GM18507 (cell line): ENCODE measurements around the gene HCRT.
"Not testable (repeated sequence)": the region's sequence is repeated elsewhere in the genome, so short reads cannot be mapped to it uniquely, and the experiment has no call there.

ENCODE experiments used
- DNase-seq: peaks from one replicate; pipeline ENCODE4 v3.0.0; 2011; ENCODE audit warnings: low read depth; ENCODE audit not compliant: insufficient read length; ENCODE audit errors: extremely low spot score
- FAIRE-seq: peaks from 2 replicates; lab custom pipeline; 2011; peaks lifted over from hg19 to GRCh38; lab: Jason Lieb, UNC

Gene HCRT

DNA sequence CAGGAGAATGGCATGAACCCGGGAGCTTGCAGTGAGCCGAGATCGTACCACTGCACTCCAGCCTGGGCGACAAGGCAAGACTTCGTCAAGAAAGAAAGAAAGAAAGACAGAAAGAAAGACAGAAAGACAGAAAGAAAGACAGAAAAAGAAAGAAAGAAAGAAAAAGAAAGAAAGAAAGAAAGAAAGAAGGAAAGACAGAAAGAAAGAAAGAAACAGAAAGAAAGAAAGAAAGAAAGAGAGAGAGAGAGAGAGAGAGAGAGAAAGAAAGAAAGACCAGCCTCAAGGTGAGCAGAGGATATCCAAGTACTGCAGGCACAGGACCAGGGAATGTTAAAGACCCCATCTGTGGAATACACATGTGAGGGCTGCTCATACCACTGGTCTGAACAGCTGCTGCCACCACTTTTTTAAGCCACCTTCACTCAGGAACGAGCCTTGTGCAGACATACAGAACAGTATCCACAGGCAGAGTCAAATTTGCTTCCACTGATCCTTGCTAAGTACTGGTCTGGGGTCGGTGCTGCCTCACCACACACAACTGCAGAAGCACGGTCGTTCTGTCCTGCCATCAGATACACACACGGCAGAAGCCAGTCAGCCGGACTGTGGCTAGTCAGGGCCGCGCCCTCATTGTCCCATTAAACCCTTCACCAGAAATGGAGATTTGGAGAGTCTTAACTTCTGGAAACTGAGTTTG is 38.2 kb downstream of the HCRT start:
- FAIRE-seq, result no peak
- no peak for DNase-seq

DNA sequence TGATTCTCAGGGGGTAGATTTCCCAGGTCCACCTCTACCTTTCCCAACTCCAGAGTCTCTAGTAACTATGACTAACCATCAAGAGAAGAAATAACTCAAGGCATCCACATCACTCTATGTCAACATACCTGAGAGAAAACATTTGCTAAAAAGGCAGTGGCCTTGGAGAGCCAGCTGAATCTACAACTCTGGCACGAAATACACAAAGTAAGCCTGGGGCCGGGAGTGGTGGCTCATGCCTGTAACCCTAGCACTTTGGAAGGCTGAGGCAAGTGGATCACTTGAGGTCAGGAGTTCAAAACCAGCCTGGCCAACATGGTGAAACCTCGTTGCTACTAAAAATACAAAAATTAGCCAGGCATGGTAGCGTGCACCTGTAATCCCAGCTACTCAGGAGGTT is 42.1 kb downstream of the HCRT start:
- not testable (repeated sequence) for FAIRE-seq, DNase-seq

DNA sequence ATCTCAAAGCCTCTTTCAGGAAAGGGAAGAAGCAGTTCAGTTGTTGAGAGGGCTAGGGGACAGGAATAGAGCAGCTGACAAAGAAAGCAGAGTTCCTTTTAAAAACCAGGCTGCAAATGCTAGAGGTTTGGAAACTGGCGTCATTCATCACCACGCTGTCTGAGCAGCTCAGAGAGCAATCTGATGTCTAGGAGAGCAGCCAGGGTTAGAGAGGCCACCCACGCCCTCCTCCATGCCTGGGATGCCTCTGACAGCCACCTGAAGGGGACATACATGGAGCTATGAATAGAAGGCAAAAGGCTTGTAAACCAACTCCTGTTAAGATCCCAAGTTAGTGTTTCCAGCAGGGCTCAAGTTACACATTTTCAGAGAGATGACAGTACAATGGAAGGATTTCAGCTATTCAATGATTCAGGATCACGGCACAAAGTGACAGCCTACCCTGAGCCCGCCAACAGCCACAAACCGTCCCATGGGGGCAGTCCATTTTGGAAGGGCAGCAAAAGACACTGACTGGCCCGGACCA is 42.8 kb downstream of the HCRT start:
- DNase-seq (no peak), FAIRE-seq (no peak)

DNA sequence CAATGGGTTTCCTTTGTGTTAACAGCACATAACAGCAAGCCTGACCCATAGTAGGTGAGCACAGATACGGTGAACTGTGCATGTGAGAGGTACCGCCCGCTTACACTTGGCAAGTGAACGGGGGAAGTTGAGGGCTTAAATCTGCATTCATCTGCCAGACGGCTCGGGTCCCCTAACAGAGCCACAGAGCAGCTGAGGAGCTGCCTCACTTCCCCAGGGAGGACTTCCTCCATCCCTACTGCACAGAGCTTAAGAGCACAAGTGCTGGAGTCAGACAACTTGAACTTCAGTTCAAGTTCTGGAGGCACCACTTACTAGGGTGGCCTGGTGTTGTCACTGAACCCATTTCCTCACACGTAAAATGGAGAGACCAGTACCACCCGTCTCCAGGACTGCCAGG is 43.9 kb downstream of the HCRT start:
- no peak for DNase-seq
- no peak for FAIRE-seq

DNA sequence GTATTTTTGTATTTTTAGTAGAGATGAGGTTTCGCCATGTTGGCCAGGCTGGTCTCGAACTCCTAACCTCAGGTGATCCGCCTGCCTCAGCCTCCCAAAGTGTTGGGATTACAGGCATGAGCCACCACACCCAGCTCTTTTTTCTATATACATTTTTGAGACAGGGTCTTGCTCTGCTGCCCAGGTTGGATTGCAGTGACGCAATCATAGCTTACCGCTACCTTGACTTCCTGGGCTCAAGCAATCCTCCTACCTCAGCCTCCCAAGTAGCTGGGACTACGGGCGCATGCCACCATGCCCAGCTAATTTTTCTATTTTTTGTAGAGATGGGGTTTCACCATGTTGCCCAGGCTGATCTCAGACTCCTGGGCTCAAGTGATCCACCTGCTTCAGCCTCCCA is 44.6 kb downstream of the HCRT start:
- DNase-seq, FAIRE-seq: not testable (repeated sequence)

DNA sequence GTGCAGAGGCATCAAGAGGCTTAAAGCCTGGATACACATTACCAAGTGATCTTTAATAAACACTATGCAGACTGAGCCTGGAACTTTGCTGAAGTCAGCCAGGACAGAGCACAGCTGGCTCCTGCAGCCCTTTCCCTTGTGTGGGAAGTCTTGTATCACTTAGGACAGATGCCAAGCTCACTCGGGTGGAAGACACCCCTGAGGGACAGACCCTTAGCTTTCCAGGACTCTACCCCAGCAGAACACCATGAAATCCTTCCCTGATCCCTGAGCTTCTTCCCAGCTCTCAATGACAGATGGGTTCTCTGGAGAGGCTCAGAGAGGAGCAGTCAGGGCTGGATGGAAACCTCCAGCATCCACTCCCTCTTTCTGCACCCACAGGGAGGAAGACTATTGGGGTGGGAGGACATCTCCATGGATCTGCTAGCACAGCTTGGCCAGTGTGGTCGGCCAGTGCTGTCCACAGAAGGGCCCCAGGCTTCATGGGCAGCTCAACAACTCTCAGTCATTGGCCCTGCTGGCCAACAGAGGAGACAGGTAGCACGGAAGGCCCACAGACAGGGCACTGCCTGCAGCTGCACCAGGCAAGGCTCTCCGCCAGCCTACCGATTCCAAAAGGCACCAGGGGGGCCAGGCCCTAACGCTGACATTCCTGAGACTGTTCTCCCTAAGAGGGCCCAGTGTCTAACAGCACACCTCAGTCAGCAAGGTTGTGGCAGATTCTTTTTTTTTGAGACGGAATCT is 46.3 kb downstream of the HCRT start:
- FAIRE-seq (no peak), DNase-seq (no peak)

DNA sequence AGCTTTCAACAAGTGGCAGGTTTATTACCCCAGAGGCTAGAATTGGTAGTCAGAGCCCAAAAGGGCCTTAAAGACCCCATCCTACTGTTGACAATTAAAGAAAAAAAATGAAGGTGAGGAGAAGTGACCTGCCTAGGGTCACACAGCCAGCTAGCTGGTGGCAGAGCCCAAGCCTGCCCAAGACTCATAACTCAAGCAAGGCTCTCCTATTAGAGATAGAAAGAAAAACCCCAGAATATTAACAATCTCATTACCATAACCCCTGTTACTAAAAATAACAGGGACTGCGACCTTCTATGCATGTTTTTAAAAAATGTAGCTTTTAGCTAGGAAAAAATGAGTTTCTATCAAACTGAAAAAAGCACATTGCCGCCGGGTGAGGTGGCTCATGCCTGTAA is 48.6 kb downstream of the HCRT start:
- no peak for DNase-seq
- FAIRE-seq, result no peak

DNA sequence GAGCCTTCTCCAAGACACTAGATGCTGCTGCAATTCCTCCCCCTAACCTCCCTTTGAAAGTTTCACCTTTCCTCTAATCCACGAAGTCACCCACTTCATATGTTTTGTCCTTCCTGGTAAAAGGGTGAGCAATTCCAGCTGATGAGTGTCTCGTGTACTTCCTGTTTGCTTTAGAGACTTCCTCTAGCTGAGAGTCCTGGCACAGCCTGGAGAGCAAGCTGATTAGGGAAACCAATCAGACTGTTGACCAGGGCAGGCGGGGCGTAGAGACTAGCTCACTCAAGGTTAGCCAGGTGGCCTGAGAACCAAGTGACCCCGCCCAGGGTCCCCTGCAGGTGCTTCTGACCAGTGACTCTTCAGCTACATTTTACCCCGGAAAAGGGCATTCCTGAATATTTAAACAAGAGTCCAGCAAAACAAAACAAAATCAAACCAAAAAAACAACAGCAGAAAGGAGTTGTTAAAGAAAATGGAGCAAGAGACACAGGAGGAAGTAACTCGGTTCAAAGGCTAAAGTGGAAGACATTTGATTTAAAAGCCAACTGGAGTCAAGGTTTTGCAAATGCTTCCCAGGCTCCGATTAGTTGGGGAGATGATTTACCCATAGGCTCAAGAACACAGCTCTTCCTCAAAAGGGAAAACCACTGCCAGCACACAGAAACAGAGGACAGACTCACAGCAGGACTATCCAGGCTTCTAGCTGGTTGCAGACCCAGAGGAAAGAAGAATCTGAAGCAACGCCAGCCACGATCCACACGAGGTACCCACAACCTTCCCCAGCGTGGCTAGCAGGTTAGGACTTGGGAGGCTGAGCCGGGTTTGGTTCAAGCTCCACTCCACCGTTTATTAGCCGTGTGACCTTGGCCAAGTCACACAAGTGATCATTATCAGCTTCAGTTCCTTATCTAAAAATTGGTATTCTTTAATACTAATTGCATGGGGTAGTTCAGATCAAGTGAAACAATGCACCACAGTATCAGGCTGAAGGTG is 49.3 kb downstream of the HCRT start:
- FAIRE-seq (no peak), DNase-seq (no peak)

DNA sequence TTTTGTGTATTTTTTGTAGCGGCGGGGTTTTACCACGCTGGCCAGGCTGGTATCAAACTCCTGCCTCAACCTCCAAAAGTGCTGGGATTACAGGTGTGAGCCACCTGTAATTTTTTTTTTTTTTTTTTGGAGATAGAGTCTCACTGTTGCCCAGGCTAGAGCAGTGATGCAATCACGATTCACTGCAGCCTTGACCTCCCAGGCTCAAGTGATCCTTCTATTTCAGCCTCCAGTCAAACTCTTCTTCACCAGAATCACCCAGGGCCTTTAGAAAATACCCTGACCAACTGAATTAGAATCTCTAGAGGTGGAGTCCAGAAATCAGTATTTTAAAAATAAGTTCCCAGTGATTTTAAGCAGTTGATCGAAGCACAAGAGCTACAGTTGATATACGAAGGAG is 50.1 kb downstream of the HCRT start:
- DNase-seq (no peak), FAIRE-seq (no peak)
